Left renal cortex interstitium (tissue), 4 donors: ENCODE measurements around the gene PFAS. TPM values are rescaled to one million over a fixed set of nuclear protein-coding genes. Genes with fewer than 3 reads are reported as not detected.
A peak's percentile ranks its signal among the peaks of the same experiment; 100 is the strongest.

Source experiments
- DNase-seq, 4 donors: peaks; one replicate each; pipeline ENCODE4 v3.0.0-alpha.2; 2013; ENCODE audit warnings: low read depth in 4 of 4, low spot score in 2 of 4, missing footprints in 1 of 4
- polyA plus RNA-seq, 4 donors: library from polyadenylated mRNA; unstranded; fragments of 120-200 nt; gene quantifications; one replicate each; pipeline ENCODE4 v1.2.1, GENCODE V29; 2013; ENCODE audit not compliant: insufficient read length in 4 of 4

Gene PFAS
- polyA plus RNA-seq, 4 donors = 37.3 to 51.0 (median 44.5) TPM

DNA sequence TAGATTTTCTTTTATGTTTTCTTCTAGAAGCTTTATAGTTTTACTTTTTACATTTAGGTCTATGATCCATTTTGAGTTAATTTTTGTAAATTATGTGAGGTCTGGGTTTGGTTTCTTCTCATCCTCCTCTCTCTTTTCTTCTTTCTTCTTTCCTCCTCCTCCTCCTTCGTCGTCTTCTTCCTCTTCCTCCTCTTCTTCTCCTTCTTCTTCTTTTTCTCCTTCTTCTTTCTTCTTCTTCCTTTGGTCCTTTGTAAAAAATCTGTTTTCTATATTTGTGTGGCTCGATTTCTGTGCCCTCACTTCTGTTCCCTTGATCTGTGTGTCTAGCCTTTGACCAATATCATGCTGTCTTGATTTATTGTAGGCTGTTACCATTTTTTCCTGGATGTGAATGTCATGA lies 51.1 kb downstream of the PFAS start:
- DNase-seq = no peak

DNA sequence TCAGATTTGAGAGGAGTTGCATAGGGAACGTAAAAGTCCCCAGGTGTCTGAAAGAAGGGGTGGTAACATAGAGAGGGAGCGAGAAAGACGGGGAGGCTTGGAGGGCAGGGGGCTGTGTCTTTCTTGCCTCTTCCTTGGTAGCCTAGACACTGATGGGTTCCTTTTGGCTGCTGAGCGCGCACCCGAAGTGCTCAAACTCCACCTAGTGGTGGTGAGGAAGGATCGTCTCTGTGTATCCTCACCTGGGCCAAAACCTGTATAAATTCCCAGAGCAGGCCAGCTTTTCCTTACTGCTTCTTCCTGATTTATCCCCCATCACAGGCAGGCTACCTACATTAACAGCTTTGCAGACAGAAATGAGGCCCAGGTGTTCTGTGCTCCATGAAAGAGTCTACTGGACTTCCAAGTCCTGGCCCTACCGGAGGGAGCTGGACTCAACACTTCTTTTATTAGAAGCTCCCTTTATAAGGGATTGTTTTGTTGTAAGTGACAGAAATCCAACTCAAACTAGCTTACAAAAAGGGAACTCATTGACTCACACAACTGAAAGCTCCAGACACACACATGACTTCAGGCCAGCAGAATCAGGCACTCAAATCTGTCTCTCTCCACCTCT lies 51.6 kb downstream of the PFAS start:
- peak in 1 of 4 donors; percentile 56 for DNase-seq

DNA sequence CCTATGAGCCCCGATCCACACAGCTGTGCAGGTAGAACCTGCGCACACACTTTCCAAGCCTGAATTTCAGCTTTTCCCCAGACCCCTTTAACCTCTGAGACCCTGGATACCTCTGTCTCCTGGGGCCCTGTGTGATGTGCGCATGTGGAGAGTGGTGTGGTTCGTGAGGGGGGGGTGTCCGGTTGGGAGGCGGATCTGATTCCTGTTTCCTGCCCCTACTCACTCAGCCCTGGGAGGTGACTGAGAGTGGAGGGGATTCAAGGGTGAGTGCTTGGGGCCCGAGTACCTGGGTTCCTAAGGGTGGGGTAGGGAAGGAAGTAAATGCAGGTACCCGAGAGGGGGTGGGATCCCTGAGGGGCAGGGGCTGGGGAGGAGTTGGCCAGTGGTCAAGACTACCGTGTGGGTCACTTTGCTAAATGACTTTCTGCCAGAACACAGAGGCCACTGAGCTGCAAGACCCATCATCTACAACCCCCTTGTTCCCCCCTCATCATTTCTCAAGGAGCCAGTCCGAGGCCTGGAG lies 61.6 kb downstream of the PFAS start:
- DNase-seq = no peak

DNA sequence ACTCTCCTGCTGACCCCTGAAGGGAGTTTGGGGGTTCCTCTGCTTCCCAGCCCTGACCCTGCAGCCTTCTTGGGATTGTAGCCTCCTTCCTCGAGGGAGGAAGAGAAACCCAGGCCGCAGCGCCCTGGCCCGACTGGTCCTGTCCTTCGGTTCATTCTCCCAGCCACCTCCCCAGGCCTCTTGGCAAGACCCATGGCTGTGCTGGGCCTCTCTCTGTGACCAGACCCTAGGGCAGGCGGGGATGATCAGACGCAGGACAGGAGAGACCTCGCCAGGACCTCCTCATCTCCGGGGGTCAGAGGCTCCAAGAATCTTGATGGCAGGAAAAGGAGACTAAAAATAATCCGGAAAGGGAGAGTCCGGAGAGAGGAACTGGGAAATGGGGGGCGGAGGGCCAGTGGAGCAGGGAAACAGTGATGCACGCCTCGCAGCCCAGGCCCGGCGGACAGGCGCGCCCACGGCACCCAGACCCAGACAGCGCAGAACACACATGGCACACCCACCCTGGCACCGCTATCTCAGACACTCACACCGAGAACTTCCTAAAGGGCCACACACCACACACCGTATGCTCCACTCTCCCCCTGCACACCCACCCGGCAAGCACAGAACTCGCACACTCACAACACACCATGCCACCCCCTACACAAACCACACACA lies 62.2 kb downstream of the PFAS start:
- no peak for DNase-seq

DNA sequence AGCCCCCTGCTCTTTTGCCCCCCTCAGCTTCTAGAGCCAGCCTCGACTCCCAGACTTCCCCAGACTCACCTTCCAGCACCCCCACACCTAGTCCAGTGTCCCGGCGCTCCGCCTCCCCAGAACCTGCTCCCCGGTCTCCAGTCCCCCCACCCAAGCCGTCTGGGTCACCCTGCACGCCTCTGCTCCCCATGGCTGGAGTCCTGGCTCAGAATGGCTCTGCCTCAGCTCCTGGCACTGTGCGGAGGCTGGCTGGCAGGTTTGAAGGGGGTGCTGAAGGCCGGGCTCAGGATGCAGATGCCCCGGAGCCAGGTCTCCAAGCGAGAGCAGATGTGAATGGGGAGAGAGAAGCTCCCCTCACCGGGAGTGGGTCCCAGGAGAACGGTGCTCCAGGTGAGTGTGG lies 63.2 kb downstream of the PFAS start:
- no peak for DNase-seq

DNA sequence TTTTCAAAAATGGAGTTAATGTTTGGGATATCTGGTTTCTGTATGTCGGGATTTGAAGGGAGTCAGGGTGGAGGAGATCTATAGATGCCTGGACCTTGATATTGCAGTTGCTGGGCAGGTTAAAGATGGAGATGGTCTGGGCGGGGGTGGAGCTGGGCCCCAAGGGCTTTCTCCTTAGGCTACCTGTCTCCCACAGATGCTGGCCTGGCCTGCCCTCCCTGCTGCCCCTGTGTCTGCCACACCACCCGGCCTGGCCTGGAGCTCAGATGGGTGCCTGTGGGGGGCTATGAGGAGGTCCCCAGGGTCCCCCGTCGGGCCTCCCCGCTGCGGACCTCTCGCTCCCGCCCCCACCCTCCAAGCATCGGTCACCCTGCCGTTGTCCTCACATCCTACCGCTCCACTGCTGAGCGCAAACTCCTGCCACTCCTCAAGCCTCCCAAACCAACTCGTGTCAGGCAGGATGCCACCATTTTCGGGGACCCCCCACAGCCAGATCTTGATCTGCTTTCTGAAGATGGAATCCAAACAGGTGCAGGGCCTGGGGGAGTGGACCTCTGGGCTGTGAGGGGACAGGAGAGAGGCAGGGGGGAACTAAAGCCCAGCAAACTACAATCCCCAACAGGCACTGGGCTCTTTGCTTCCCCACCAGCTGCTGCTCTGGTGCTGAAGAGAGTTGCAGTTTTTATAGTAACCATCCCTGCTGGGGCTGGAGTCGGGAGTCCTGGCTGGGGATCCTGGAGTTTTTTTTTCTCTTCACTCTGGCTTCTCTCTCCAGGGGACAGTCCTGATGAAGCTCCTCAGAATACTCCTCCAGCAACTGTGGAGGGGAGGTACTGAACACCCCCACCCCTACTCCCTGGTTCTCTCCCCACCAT lies 63.9 kb downstream of the PFAS start:
- DNase-seq = no peak

DNA sequence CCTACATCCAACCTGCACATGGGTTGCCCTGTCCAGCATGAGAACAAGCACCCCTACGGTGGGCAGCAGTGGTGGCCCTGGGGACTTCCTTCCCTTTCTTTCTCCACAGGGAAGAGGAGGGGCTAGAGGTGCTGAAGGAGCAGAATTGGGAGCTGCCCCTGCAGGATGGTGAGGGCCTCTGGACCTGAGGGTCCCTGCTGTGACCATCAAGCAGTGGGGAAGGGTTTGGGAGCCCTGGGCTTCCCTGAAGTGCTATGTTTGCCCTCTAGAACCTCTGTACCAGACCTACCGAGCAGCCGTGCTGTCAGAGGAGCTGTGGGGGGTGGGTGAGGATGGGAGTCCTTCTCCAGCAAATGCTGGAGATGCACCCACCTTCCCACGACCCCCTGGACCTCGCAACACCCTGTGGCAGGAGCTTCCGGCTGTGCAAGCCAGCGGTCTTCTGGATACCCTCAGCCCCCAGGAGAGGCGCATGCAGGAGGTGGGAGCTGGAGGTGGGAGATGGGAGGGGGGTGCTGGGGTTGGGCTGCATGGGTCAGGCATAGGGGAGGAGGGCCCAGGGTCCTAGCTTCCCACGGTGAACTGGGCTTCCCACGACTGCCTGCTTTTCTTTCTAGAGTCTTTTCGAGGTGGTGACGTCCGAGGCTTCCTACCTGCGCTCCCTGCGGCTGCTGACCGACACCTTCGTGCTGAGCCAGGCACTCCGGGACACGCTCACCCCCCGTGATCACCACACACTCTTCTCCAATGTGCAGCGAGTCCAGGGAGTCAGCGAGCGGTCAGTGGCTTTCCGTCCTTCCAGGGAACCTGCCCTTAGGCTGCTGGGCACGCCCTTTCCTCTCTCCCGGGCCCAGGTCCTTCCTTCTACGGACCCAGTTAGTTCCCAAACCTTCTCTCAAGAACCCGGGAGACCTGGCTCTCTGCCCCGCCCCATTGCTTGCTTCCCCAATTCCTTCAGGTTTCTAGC lies 66.0 kb downstream of the PFAS start:
- no peak for DNase-seq

DNA sequence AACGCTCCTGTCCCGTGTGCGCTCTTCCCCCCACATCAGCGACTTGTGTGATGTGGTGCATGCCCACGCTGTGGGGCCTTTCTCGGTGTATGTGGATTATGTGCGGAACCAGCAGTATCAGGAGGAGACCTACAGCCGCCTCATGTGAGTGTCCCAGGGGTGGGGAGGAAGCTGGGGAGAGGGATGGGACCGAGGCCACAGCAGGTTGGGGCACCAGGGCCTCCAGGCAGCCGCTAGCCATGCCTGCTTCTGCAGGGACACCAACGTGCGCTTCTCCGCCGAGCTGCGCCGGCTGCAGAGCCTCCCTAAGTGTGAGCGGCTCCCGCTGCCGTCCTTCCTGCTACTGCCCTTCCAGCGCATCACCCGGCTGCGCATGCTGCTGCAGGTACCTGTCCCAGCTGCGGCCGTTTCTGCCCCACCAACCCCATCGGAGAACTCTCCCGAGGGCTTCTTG lies 66.7 kb downstream of the PFAS start:
- no peak for DNase-seq

DNA sequence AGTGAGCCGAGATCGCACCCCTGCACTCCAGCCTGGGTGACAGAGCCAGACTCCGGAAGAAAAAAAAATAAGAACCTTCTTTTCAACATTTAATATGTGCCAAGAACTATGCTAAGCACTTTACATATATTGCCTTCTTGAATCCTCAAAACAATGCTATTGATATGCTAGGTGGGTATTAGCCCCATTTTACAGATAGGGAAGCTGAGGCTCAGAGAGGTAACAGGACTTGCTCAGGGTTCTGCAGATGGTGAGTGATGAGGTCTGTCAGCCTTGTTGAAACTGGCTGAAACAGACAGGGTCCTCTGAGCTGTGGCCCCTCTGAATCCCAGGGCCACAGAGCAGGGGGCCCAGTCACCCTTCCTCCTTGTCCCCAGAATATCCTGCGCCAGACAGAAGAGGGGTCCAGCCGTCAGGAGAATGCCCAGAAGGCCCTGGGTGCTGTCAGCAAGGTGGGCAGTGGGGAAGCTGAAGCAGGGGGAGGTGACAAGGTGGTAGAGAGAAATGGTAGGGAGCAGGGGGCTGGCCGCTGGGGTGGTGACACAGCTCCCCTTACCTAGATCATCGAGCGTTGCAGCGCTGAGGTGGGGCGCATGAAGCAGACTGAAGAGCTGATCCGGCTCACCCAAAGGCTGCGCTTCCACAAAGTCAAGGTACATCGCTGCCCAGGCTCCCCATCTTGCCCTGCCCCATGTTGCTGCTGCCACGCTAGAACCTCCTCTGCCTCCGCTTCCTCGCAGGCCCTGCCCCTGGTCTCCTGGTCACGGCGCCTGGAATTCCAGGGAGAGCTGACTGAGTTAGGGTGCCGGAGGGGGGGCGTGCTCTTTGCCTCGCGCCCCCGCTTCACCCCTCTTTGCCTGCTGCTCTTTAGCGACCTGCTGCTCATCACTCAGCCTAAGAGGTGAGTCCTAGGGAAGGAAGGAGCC lies 69.2 kb downstream of the PFAS start:
- no peak for DNase-seq

Other genes with a start within 250 kb of the PFAS start
- under 1 TPM in 3 of 4 donors, not detected in 1; 0.37 to 0.88 (median 0.40) TPM for gene GUCY2D, start 246.7 kb upstream of the PFAS start, polyA plus RNA-seq
- gene ALOX15B, start 210.2 kb upstream of the PFAS start, polyA plus RNA-seq = 1 to 10 TPM in 2 of 4 donors, under 1 TPM in 2; 0.84 to 1.8 (median 0.96) TPM
- gene ALOX12B, start 161.6 kb upstream of the PFAS start, polyA plus RNA-seq = under 1 TPM; 0.65 to 0.99 (median 0.75) TPM
- under 1 TPM in 1 of 4 donors, not detected in 3; 0.05 TPM for gene ALOXE3, start 130.8 kb upstream of the PFAS start, polyA plus RNA-seq
- under 1 TPM in 1 of 4 donors, not detected in 3; 0.13 TPM for gene HES7, start 125.2 kb upstream of the PFAS start, polyA plus RNA-seq
- 10 to 100 TPM; 19.7 to 37.7 (median 30.8) TPM for gene PER1, start 96.9 kb upstream of the PFAS start, polyA plus RNA-seq
- gene VAMP2, start 86.3 kb upstream of the PFAS start, polyA plus RNA-seq = 100 to 1,000 TPM; 107 to 139 (median 124) TPM
- gene TMEM107, start 72.9 kb upstream of the PFAS start, polyA plus RNA-seq = 10 to 100 TPM; 24.1 to 25.9 (median 24.4) TPM
- 1 to 10 TPM; 3.7 to 6.5 (median 5.0) TPM for gene BORCS6, start 59.1 kb upstream of the PFAS start, polyA plus RNA-seq
- gene AURKB, start 38.7 kb upstream of the PFAS start, polyA plus RNA-seq = 10 to 100 TPM; 26.7 to 40.2 (median 36.0) TPM
- gene CTC1, start 1.2 kb upstream of the PFAS start, polyA plus RNA-seq = 10 to 100 TPM; 19.1 to 41.3 (median 30.1) TPM
- gene RANGRF, start 39.4 kb downstream of the PFAS start, polyA plus RNA-seq = 10 to 100 TPM; 27.8 to 36.7 (median 31.5) TPM
- gene SLC25A35, start 46.1 kb downstream of the PFAS start, polyA plus RNA-seq = 1 to 10 TPM; 4.2 to 4.8 (median 4.4) TPM
- 10 to 100 TPM; 15.0 to 20.4 (median 18.5) TPM for gene ARHGEF15, start 61.0 kb downstream of the PFAS start, polyA plus RNA-seq
- not detected for gene ODF4, start 90.6 kb downstream of the PFAS start, polyA plus RNA-seq
- gene RPL26, start 133.9 kb downstream of the PFAS start, polyA plus RNA-seq = 1,000 to 10,000 TPM; 2,416 to 3,586 (median 2,581) TPM
- gene RNF222, start 148.5 kb downstream of the PFAS start, polyA plus RNA-seq = under 1 TPM in 3 of 4 donors, not detected in 1; 0.04 to 0.27 (median 0.13) TPM
- gene NDEL1, start 186.6 kb downstream of the PFAS start, polyA plus RNA-seq = 10 to 100 TPM; 30.3 to 57.9 (median 50.5) TPM